ENCODE results near the gene HTT. TPM values are rescaled to one million over a fixed set of nuclear protein-coding genes. Genes with fewer than 3 reads are reported as not detected.

Gene HTT
- total and polyA plus RNA-seq, 2 of the 8 experiments (the other 6 are each of a cell fraction or from before 2014, with no cell fraction given): 24.0 to 71.0 TPM

DNA sequence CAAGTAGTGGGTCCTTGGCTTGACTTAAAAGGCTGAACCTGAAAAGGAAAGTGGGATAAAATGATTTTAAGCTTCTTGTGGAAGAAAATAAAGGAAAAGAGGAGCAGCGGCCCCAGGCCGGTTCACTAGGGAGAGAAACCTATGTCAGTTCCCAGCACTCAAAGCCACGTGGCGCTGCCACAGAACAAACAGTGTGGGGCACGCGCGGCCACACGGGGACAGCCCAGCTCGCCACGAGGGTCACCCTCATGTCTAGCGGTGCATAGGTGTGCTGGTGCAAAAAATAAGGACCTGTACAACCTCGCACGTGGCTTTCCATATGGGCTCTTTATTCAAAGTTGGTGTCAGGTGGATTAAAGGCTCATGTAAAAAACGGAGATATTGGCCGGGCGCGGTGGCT is 191.6 kb downstream of the HTT start:
- TF ChIP-seq EP300 (IDR thresholded peaks at IDR 0.05; ENCODE audit: borderline replicate concordance in 1 of 2, low read depth in 2 of 2, low read length in 2 of 2) (no peak), YY1 (IDR thresholded peaks at IDR 0.05; ENCODE audit: low read depth, low read length) (no peak), NANOG (IDR thresholded peaks at IDR 0.05; ENCODE audit: insufficient read depth, low read depth, low read length, poor library complexity, severe bottlenecking) (no peak), JUND (IDR thresholded peaks at IDR 0.05; ENCODE audit: low read length) (no peak), BACH1 (IDR thresholded peaks at IDR 0.05; ENCODE audit: low read length) (no peak), SP2 (IDR thresholded peaks at IDR 0.05; ENCODE audit: low read length) (no peak), POLR2AphosphoS5 (IDR thresholded peaks at IDR 0.05; ENCODE audit: low read depth, low read length) (no peak), HDAC6 (IDR thresholded peaks at IDR 0.05; ENCODE audit: low read depth, low read length) (no peak), SIRT6 (IDR thresholded peaks at IDR 0.05; ENCODE audit: low read length) (no peak), SUZ12 (IDR thresholded peaks at IDR 0.05; ENCODE audit: low read length) (no peak)
- TF ChIP-seq, protein P1, sequence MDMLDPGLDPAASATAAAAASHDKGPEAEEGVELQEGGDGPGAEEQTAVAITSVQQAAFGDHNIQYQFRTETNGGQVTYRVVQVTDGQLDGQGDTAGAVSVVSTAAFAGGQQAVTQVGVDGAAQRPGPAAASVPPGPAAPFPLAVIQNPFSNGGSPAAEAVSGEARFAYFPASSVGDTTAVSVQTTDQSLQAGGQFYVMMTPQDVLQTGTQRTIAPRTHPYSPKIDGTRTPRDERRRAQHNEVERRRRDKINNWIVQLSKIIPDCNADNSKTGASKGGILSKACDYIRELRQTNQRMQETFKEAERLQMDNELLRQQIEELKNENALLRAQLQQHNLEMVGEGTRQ (IDR thresholded peaks at IDR 0.05; ENCODE audit: low read length): no peak
- ChIA-PET POLR2A (ENCODE audit: partially characterized antibody) (no interaction called here), CTCF (ENCODE audit: partially characterized antibody) (interaction anchor here (0.8 kb wide), 1 partner anchor 158 kb away, joined by 3 read pairs; no protein-coding TSS in a partner anchor)
- no peak overlapping the region for H2BK5ac ChIP-seq (ENCODE audit: low read depth, low read length)
- H2BK12ac ChIP-seq (ENCODE audit: low read depth, low read length): no peak overlapping the region
- H3K23ac ChIP-seq (ENCODE audit: insufficient read length): no peak overlapping the region
- no peaks in the 10 kb centered on the region for H3K79me1 ChIP-seq (ENCODE audit: low read depth, low read length)
- H4K20me1 ChIP-seq (replicated peaks in 1 of 2; ENCODE audit: control insufficient read depth in 1 of 2, insufficient read depth in 2 of 2, low read length in 2 of 2): no peaks in the 10 kb centered on the region
- no peak overlapping the region for H2BK15ac ChIP-seq (ENCODE audit: low read length)
- H3K27me3 ChIP-seq (replicated peaks in 1 of 4; ENCODE audit: control insufficient read depth in 3 of 4, extremely low read depth in 1 of 4, insufficient read depth in 3 of 4, low read length in 3 of 4): no peaks in the 10 kb centered on the region; a peak in 2 of 7 replicates
- no peak overlapping the region for H2AFZ ChIP-seq (ENCODE audit: low read length)
- no peak overlapping the region for H4K91ac ChIP-seq (replicated peaks; ENCODE audit: insufficient read length, low read length)
- no peaks in the 10 kb centered on the region for H3K36me3 ChIP-seq (ENCODE audit: control insufficient read depth in 2 of 4, insufficient read depth in 4 of 4, low read length in 3 of 4)
- H3K14ac ChIP-seq (ENCODE audit: insufficient read length): no peak overlapping the region
- no peak overlapping the region for H3K27ac ChIP-seq (ENCODE audit: low read depth, low read length)
- H3K4me2 ChIP-seq (ENCODE audit: insufficient read depth in 1 of 2, low read depth in 2 of 2, low read length in 2 of 2): no peak overlapping the region
- peaks cover 0 to 6% (median 0%) of the 10 kb centered on the region in 4 experiments; a peak in 1 of 7 replicates for H3K4me1 ChIP-seq (replicated peaks in 1 of 4; ENCODE audit: control insufficient read depth in 3 of 4, insufficient read depth in 4 of 4, low read length in 3 of 4)
- H3K18ac ChIP-seq (ENCODE audit: extremely low read depth, low read length): no peak overlapping the region
- no peaks in the 10 kb centered on the region for H3K9me3 ChIP-seq (ENCODE audit: insufficient read depth in 2 of 2, low read depth in 1 of 2, low read length in 1 of 2)
- H2BK120ac ChIP-seq (replicated peaks; ENCODE audit: low read depth, low read length): no peak overlapping the region
- H4K8ac ChIP-seq (ENCODE audit: extremely low read depth, insufficient read depth, low read length): no peak overlapping the region
- H3K79me2 ChIP-seq (ENCODE audit: control insufficient read depth in 1 of 2, insufficient read depth in 2 of 2, low read length in 2 of 2): no peaks in the 10 kb centered on the region
- H2AK5ac ChIP-seq (ENCODE audit: low read depth, low read length): no peak overlapping the region
- H3K23me2 ChIP-seq (ENCODE audit: low read depth, low read length): no peaks in the 10 kb centered on the region
- no peak overlapping the region for H3K56ac ChIP-seq (replicated peaks; ENCODE audit: insufficient read length, low read depth, low read length)
- DNase-seq (ENCODE audit: low read depth in 1 of 2, low spot score in 2 of 2) (peak in 1 of 2 experiments; percentile 36), FAIRE-seq (no peak)
- no peak overlapping the region for H3K9ac ChIP-seq (replicated peaks in 1 of 4; ENCODE audit: extremely low read depth in 1 of 4, low read depth in 3 of 4, low read length in 3 of 4)
- H4K5ac ChIP-seq (ENCODE audit: insufficient read length, low read depth, low read length): no peak overlapping the region
- H3K4ac ChIP-seq (replicated peaks; ENCODE audit: insufficient read length, low read depth, low read length): no peak overlapping the region
- 92% methylated on average over 17 of the region's 17 CpGs; no CpG with 5 or more reads in 1 of the 2 experiments for WGBS, 2 experiments (ENCODE audit: extremely low coverage in 1 of 2, insufficient coverage in 1 of 2, insufficient read length in 1 of 2, insufficient replicate concordance in 2 of 2, low coverage in 1 of 2, low lambda C conversion rate in 2 of 2, missing lambda C conversion rate in 1 of 2)
- no peak overlapping the region for H3K4me3 ChIP-seq (ENCODE audit: extremely low read depth in 1 of 4, insufficient read depth in 2 of 4, low read depth in 3 of 4, low read length in 4 of 4)
- no peak overlapping the region for H2BK20ac ChIP-seq (ENCODE audit: low read length)
